Erythroblast (primary cell): ENCODE measurements around the gene TMEM181.

Experiments used
- GATA1 ChIP-seq: IDR thresholded peaks from 2 replicates; pipeline ENCODE4 v1.6.1; 2011; ENCODE audit warnings: low read depth, mild to moderate bottlenecking, control low read depth, low read length, moderate library complexity
- POLR2A ChIP-seq: IDR thresholded peaks from 2 replicates; pipeline ENCODE4 v1.6.1; 2011; ENCODE audit warnings: mild to moderate bottlenecking, low read length

GRCh38 chr6:158584236-158584651, 24.4 kb downstream of the TMEM181 start:
- TF ChIP-seq POLR2A (no peak), GATA1 (no peak)
